Fibroblast of mammary gland (primary cell): ENCODE results near the gene MRPL34.
A peak's percentile ranks its signal among the peaks of the same experiment; 100 is the strongest.

ENCODE experiments used
- DNase-seq: peaks from one replicate; pipeline ENCODE4 v3.0.0-alpha.2; 2010; ENCODE audit warnings: low read depth
- H3K4me3 ChIP-seq: 2 replicates; pipeline ENCODE4 v1.5.1; 2011; ENCODE audit warnings: low read depth, mild to moderate bottlenecking, low read length, moderate library complexity; ENCODE audit not compliant: control insufficient read depth
- TF ChIP-seq, protein P1 (sequence below): conservative IDR thresholded peaks from 2 replicates; pipeline ENCODE4 v1.5.1; 2011; ENCODE audit warnings: low read depth, low read length, inconsistent platforms; ENCODE audit not compliant: control insufficient read depth, insufficient read depth

MRPL34 gene

DNA sequence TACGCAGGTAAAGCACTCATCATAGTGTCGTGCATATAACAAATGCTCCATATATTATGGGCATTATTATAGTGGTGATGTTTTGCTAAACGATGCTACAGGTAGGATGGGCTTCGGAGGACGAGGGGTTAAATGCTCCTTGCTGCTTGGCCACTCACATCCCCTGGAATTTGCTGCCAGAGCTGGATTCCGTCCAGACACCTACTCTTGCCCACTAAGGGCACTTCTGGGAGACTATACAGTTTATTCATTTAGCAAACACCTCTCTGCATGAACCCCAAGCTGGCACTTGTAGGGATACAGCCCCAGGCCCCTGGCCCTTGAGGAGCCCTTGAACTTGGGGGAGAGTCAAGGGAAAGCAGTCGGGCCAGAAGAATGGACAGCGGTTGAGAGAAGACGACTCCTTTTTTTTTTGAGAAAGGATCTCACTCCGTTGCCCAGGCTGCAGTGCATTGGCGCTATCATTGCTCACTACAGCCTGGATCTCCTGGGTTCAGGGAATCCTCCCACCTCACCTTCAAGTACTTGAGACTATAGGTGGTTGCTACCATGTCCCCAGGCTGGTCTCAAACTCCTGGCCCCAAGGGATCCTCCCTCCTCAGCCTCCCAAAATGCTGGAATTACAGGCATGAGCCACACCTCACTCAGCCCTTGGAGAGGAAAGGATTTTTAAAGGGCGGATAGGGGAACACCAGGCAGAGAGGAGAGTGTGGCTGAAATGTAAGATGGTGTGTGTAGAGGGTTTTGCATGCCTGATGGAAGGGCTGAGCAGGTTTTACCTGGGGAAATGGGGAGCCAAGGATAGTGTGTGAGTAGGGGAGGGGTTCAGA, 1.1 kb upstream of the MRPL34 start:
- no peak for DNase-seq
- TF ChIP-seq, protein P1, sequence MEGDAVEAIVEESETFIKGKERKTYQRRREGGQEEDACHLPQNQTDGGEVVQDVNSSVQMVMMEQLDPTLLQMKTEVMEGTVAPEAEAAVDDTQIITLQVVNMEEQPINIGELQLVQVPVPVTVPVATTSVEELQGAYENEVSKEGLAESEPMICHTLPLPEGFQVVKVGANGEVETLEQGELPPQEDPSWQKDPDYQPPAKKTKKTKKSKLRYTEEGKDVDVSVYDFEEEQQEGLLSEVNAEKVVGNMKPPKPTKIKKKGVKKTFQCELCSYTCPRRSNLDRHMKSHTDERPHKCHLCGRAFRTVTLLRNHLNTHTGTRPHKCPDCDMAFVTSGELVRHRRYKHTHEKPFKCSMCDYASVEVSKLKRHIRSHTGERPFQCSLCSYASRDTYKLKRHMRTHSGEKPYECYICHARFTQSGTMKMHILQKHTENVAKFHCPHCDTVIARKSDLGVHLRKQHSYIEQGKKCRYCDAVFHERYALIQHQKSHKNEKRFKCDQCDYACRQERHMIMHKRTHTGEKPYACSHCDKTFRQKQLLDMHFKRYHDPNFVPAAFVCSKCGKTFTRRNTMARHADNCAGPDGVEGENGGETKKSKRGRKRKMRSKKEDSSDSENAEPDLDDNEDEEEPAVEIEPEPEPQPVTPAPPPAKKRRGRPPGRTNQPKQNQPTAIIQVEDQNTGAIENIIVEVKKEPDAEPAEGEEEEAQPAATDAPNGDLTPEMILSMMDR: no peak
- no peak overlapping the region for H3K4me3 ChIP-seq

DNA sequence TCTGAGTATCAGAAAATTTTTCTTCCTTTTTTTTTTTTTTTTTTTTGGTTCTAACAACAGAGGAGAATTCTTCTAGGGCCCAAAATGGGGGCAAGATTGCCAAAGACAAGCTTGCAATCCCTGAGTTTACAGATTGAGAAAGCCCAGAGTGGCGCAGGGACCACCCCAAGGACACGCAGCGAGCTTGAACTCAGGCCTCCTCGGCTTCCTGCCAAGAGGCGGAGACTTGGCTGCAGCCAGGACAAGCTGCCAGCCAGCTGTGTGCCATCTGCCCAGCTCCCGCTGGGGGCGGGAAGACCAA, 506 bp upstream of the MRPL34 start:
- TF ChIP-seq, protein P1: no peak
- DNase-seq: no peak
- peak overlapping the region; percentile 78 for H3K4me3 ChIP-seq

DNA sequence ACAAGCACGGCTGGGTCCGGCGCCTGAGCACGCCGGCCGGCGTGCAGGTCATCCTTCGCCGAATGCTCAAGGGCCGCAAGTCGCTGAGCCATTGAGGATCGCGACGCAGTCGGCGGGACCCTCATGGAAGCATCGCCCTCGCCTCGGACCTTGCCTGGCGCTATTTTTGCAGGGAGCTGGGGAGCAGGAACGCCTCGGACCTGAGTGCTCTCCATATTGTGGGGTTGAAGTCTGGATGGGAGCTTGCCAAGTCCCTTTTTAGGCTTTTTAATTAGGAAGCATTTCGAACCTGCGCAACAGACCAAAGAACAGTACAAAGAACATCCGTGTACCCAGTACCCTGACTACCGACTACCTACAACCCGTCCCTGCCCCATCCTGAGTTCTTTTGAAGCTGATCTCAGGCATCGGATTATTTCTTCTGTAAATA, 628 bp downstream of the MRPL34 start:
- H3K4me3 ChIP-seq: peak overlapping the region; percentile 78
- no peak for DNase-seq
- TF ChIP-seq, protein P1: no peak

DNA sequence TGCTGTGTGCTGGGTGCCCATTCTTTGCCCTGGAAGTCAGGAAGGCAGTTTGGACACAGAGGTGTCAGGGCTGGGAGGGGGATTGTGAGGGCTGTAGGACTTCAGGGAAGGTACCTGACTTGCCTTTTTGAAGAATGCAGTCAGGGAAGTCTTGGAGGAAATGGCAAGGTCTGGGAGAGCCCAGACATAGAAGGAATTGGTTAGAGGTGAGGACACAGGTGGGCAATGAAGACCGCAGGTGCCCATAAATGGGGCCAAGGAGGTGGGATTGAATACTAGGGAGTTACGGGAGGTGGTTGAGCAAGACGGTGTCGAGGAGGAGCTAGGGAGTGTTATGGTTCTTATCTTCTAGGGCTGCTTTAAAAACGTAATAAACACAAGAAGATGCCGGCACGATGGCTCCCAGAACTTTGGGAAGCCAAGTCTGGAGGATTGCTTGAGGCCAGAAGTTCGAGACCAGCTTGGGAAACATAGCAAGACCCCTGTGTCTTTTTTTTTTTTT, 2.3 kb downstream of the MRPL34 start:
- no peak for DNase-seq
- H3K4me3 ChIP-seq: no peak overlapping the region
- TF ChIP-seq, protein P1: no peak

DNA sequence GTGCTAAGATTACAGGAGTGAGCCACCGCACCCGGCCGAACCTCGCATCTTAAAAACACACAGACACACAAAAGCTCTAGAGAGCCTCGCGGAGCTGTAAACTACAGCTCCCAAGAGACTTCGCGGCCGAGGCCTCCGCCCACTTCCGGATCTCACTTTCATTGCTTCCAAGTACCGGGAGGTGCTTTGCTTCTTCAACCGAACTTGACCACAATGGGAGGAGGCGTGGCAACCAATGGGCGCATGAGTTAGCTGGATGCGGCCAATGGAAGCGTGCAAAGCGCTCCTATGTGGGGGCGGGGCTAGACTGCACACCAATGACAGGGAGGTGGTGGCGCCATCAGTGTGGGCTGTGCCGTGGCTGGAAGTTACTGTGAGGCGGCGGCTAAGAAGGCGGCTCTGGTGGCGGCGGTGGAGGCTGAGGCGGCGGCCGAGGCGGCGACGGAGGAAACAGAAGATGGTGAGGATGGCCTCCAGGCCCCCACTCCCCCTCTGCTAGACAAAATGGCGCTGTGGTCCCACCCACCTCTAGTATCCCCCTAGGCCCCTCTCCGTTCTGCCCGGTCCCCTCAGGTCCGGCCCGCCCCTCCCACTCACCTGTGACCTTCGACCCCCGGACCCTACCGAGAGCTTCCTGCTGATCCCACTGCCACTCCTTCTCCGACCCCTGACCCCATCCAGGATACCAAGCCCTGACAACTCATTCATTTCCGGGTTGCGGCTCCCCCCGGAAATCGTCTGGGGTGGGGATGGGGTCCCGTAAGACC, 3.7 kb downstream of the MRPL34 start, which contains the start of gene DDA1:
DDA1 (plus strand) TSS at position 366 of the 767 bp plus-strand sequence; CDS start at position 458, 92 bp downstream.
- DNase-seq: peak; percentile 100
- TF ChIP-seq, protein P1: no peak
- peak within 1 kb of the TSS; percentile 92 for H3K4me3 ChIP-seq

DNA sequence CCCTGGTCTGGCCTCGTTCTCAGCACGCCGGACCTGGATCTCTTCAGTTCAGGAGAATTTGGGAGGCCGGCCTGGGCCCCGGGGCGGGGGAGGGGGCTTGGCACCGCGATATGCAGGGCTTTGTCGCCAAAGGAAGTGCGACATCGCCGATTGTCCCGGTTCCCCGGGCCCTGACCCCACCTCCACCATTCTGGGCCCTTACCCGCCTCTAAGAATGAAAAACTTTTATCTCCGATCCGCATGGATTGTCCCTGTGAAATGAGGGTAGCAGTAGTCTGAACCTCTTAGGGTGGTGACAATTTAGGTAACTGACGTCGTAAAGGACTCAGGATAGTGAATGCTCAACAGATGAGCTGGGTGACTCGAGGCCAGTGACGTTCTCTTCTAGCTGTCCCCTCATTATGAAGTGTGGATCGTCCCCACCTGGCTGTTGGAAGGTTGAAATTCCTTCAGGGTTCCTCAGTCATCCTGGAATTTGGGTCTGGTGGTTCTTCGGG, 4.3 kb downstream of the MRPL34 start:
- H3K4me3 ChIP-seq: peak overlapping the region; percentile 92
- DNase-seq: no peak
- TF ChIP-seq, protein P1: no peak
